Hypothalamus (tissue), 51 donors: ENCODE measurements around the gene LMAN2L.

ENCODE experiments used
- DNase-seq, 51 donors: peaks; one replicate each; lab custom pipeline; 2025; lab: John Stamatoyannopoulos, UW

Gene LMAN2L

DNA sequence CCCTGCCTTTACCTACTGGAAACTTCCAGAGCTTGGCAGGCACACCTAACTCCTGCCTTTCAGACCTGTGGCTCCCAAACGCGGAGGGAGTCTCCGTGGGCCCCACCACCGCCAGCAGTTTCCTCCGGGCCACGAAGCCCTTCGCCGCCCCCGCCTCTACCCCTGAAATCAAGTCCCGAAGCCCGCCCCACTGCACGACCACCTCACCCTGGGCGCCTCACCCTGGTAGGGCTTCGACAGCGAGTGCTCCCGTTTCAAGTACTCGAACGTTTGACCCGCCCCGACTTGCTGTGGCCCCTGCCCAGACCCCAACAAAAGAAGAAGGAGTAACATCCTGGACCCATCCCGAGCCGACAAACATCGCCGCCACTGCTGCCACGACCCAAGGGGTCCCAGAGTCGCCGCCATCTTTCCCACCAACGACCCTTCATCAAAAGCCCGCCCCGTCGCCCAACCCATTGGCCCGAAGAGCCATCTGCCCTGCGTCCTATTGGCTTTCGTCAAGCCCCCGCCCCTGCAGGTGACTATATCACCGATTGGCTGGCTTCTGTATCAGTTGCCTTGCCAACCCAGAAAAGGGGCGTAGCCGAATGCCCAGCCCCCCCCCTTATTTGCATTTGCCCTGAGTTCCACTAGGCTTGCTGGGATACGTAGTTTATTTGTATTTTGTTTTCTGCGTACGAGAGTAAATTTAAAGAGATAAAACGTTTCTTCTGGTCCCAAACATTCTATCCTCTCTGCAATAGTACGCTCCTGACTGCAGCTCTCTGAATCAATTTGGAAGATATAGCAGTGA lies at the start of gene LMAN2L:
Gene LMAN2L (minus strand): TSS at position 432 of the 796 bp plus-strand sequence. CDS start 24 bp downstream, at position 408.
- DNase-seq = peak; percentile 40 to 99 (median 93)

DNA sequence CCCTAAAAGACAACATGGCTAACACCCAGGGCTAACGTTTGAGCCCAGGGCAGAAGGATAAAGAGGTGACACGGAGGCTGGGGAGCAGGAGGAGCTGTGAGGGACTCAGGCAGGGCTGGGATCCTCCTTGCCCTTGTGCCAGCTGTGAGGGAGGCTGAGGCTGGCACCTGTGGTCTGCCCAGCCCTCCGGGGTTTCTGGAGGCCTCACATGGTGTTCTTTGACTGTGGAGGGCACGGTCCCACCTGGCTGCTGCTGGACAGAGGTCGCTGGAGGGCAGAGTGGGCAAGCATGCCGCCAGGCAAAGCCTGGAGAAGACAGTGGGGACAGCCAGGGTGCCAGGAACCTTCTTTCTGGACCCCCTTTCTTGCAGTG lies 49.4 kb upstream of the LMAN2L start:
- DNase-seq = no peak

GRCh38 chr2:96788442-96789244 lies 48.8 kb upstream of the LMAN2L start:
- DNase-seq = peak in 23 of 51 donors; percentile 12 to 69 (median 30)

- DNase-seq = no peak
Observed at GRCh38 chr2:96787411-96787810, 47.5 kb upstream of the LMAN2L start.

GRCh38 chr2:96783388-96783787 lies 43.5 kb upstream of the LMAN2L start:
- DNase-seq = no peak

- no peak for DNase-seq
Observed at GRCh38 chr2:96775160-96775559, 35.3 kb upstream of the LMAN2L start.

DNA sequence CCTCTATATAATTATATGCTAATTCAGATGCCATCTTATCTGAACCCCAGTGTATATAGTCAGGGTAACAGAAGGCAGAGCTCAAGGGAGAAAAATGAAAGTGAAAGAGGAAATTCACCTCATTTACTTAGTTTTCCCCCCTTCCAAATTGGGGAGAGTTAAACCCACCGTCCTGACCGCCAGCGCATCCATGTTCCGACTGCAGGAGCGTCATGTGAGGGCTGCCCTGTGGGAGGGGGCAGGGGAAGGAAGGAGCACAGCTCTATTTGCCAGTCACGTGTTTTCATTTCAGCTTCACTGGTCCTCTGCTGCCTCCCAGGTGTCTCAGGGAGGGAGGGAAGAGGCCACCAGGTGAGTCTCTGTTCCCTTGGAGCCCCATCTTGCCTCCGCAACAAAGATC lies 34.1 kb upstream of the LMAN2L start:
- DNase-seq = no peak

GRCh38 chr2:96772903-96773671 lies 33.2 kb upstream of the LMAN2L start:
- no peak for DNase-seq

- no peak for DNase-seq
Observed at GRCh38 chr2:96771796-96772618, 32.1 kb upstream of the LMAN2L start.

DNA sequence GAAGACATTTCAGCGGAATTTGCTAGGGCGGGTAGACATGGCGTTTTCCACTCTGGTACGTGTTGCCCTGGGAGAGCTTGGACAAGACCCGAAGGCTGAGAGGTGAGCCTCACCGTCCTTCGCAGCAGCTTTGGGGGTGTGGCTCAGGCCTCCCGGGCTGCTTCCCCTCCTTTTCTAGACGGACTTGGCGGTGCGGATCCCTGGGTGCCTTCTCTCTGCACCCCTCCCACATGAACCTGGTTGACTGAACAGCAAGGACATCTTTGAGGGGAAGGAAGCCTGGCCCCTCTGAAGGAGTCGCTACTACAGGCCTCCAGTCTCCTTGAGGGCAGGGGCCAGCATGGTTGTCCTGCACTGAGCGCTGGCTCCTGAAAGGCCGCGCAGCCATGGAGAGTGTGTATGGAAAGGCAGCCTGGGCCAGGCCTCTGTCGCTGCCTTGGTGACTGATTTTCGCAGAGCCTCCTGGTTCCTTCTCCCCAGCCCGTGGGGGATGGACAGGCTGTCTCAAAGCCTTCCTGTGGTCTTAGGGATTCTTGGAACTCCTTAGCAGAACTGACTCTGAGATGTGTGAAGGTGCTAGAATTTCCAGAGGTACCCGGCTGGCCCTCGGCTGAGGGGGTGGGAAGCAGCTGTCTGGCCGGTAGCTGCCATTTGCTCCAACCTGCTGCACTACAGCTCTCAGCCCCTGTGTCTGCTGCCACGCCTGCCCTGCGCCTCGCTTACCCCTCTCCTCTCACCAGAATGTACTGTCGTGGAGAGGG lies 30.8 kb upstream of the LMAN2L start:
- DNase-seq = no peak

DNA sequence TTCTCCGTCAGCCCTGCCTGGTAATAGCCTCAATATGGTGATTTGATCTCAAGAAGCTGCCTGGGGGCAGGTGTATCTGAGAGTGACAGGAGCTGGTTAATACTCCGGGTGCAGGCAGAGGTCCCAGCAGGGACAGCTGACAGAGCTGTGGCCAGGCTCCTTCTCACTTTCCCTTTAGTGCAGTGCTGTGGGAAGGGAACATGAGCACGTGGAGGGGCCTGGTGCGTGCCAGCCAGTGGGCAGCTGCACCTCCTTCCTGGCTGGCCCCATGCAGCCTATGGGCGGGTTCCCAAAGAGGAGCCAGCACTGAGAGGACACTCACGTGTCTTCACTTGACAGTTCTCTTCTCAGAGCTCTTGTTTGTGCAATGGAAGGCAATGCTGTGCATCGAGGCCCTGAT lies 29.9 kb upstream of the LMAN2L start:
- peak in 31 of 51 donors; percentile 13 to 70 (median 45) for DNase-seq

DNA sequence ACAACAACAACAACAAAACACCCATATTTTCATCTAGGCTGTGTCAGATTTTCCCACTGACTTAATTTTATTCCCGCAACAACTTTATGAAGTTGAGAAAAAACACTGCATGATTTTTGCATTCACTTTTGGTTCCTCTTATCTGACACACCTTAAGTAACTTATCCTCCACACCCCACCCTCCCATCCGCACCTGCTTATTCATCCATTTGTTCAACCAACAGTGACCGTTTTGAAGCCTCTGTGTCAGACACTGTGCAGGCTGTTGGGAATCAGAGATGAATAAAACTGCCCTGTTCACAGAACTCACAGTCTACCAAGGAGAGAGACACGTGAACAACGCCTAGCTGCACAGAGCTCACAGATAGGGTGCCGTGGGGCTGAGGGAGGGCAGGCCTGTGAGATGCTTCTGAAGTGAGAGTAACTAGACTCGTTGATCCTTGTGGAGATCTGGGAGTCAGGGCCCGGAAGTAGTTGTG lies 28.3 kb upstream of the LMAN2L start:
- no peak for DNase-seq

GRCh38 chr2:96767135-96767871 lies 27.4 kb upstream of the LMAN2L start:
- no peak for DNase-seq

DNA sequence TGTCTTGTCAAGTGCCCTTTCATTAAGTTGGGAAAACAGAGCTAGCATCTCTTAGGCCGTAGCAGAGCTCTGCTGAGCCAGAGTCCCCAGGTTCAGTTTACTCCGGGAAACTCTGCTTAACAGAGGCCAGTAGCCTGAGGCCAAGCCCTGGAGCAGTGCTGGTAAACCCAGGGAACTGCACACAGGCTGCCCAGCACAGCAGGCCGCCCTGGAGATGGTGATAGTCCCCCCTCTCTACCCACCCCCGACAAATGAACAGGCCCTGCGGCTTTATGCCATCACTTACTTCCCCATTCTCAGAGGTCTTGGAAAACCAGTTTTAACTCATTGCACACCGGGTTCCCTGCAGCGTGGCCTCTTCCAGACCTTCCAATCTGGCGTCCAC lies 24.4 kb upstream of the LMAN2L start:
- peak in 14 of 51 donors; percentile 6 to 44 (median 24) for DNase-seq

DNA sequence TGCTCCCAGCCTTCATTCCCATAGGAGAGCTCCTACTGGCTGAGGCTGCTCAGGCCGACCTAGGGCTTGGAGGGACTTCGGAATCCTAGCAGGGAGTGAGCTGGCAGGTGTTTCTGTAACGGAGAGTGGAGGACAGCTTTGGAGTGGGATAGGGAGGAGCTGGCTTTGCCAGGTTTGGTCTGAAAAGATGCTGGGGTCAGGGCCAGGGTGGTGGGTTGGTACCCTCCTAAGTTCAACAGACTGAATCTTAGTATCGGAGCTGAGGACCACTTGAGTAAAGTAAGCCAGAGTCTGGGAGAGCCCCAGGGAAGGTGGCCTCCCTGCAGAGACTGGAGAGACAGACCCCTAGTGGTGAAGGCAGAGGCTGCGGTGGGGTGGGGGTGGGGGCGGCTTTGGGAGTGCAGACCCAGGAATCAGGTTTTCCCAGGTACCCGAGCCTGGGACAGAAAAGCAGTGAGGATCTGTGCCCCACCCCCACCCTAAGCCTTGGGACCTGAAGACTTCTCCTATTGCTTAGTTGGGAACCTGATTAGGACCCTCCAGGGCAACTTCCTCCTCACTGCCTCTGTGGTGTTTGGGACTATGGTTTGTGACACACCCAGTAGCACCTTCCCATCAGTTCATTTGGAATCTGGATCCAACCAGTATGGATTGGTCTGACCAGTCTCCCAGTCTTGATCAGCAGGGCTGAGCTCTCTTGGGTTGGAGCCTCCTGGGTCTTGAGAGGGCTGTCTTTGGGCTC lies 23.8 kb upstream of the LMAN2L start:
- peak in 13 of 51 donors; percentile 11 to 55 (median 28) for DNase-seq

GRCh38 chr2:96762529-96763311 lies 22.9 kb upstream of the LMAN2L start:
- peak in 5 of 51 donors; percentile 6 to 47 (median 10) for DNase-seq
